HepG2 (cell line): Measurements from ENCODE around the gene DLEC1. TPM values are rescaled to one million over a fixed set of nuclear protein-coding genes. Genes with fewer than 3 reads are reported as not detected.

Source experiments
- ASH2L ChIP-seq: fragments of 300-600, 200-600 bp; sonication (generic); IDR thresholded peaks from 2 replicates; pipeline ENCODE4 v1.7.0; 2017; ENCODE audit warnings: low read depth, mild to moderate bottlenecking, moderate library complexity, mixed read lengths, low read length; ENCODE audit not compliant: insufficient read length
- ELF3 ChIP-seq: IDR thresholded peaks from 2 replicates; pipeline ENCODE4 v1.6.1; 2016; ENCODE audit warnings: missing genetic modification reagents, missing compliant biosample characterization
- HNF1B ChIP-seq: sonication (generic); formaldehyde crosslinking; IDR thresholded peaks from 2 replicates; pipeline ENCODE4 v1.5.1; 2020; ENCODE audit warnings: mild to moderate bottlenecking, moderate library complexity, missing genetic modification reagents
- HNRNPL ChIP-seq: fragments of 200-400 bp; formaldehyde crosslinking; IDR thresholded peaks from 2 replicates; pipeline ENCODE4 v1.6.1; 2017; ENCODE audit warnings: mild to moderate bottlenecking, low read depth, low read length
- KLF16 ChIP-seq, 2 experiments: sonication (generic) in 1 of 2; formaldehyde crosslinking in 1 of 2; IDR thresholded peaks; 2 replicates each; pipeline versions ENCODE4 v1.6.1 to v1.8.0; 2016 to 2023; ENCODE audit warnings: missing genetic modification reagents in 2 of 2, missing compliant biosample characterization in 1 of 2
- LCORL ChIP-seq, 2 experiments: fragments of 450-650 bp in 1 of 2; sonication (generic) in 1 of 2; formaldehyde crosslinking in 1 of 2; IDR thresholded peaks; 2 replicates each; pipeline versions ENCODE4 v1.5.0 to v1.6.1; 2017 to 2020; ENCODE audit warnings: antibody characterized with exemption in 1 of 2, missing genetic modification reagents in 1 of 2
- MAX ChIP-seq: IDR thresholded peaks from 2 replicates; pipeline ENCODE4 v1.6.1; 2012; ENCODE audit warnings: inconsistent platforms
- MEIS1 ChIP-seq: sonication (generic); formaldehyde crosslinking; IDR thresholded peaks from 2 replicates; pipeline ENCODE4 v1.9.0; 2021; ENCODE audit warnings: mild to moderate bottlenecking, missing genetic modification reagents, moderate library complexity, borderline replicate concordance
- MLX ChIP-seq: IDR thresholded peaks from 2 replicates; pipeline ENCODE4 v1.6.1; 2016
- RAD21 ChIP-seq: fragments of 450-650 bp; formaldehyde crosslinking; IDR thresholded peaks from 2 replicates; pipeline ENCODE4 v1.5.0; 2020; ENCODE audit warnings: mild to moderate bottlenecking
- RCOR2 ChIP-seq: IDR thresholded peaks from 2 replicates; pipeline ENCODE4 v1.6.1; 2016; ENCODE audit warnings: missing biosample characterization, missing genetic modification reagents
- RXRA ChIP-seq: sonication (generic); formaldehyde crosslinking; IDR thresholded peaks from 2 replicates; pipeline ENCODE4 v1.5.1; 2020; ENCODE audit warnings: missing genetic modification reagents
- ZBED4 ChIP-seq: sonication (generic); formaldehyde crosslinking; IDR thresholded peaks from 2 replicates; pipeline ENCODE4 v1.4.0; 2020; ENCODE audit warnings: missing genetic modification reagents, borderline replicate concordance
- ZBTB38 ChIP-seq: sonication (generic); formaldehyde crosslinking; IDR thresholded peaks from 2 replicates; pipeline ENCODE4 v1.5.1; 2020; ENCODE audit warnings: mild to moderate bottlenecking, missing genetic modification reagents
- ZNF276 ChIP-seq: sonication (generic); formaldehyde crosslinking; IDR thresholded peaks from 2 replicates; pipeline ENCODE4 v1.4.0; 2020; ENCODE audit warnings: mild to moderate bottlenecking, low read depth, missing genetic modification reagents
- ZNF331 ChIP-seq: sonication (generic); formaldehyde crosslinking; IDR thresholded peaks from 2 replicates; pipeline ENCODE4 v1.4.0; 2020; ENCODE audit warnings: missing genetic modification reagents
- ZNF350 ChIP-seq: sonication (generic); formaldehyde crosslinking; IDR thresholded peaks from 2 replicates; pipeline ENCODE4 v1.4.0; 2020; ENCODE audit warnings: mild to moderate bottlenecking, low read depth, missing genetic modification reagents, borderline replicate concordance
- ZNF414 ChIP-seq: sonication (generic); formaldehyde crosslinking; IDR thresholded peaks from 2 replicates; pipeline ENCODE4 v1.5.0; 2020; ENCODE audit warnings: missing genetic modification reagents
- ZNF737 ChIP-seq: sonication (generic); formaldehyde crosslinking; IDR thresholded peaks from 2 replicates; pipeline ENCODE4 v1.5.0; 2020; ENCODE audit warnings: missing genetic modification reagents, mild to moderate bottlenecking, borderline replicate concordance
- ZNF816 ChIP-seq: sonication (generic); formaldehyde crosslinking; IDR thresholded peaks from 2 replicates; pipeline ENCODE4 v1.8.0; 2022; ENCODE audit warnings: missing genetic modification reagents, mild to moderate bottlenecking, borderline replicate concordance
- polyA plus RNA-seq, 8 experiments: library from polyadenylated mRNA; depleted of rRNA in 3 of 8; stranded (reverse) in 7 of 8; unstranded in 1 of 8; fragments of >200 nt; fragmentation: Illumina TruSeq in 4 of 8; extraction: Trizol in 4 of 8; gene quantifications; 2 replicates each; pipeline versions ENCODE4 v1.2.1 to v1.2.3, GENCODE V29; 2011 to 2016; ENCODE audit warnings: low read depth in 4 of 8, missing spikeins in 1 of 8, mixed read lengths in 1 of 8; ENCODE audit not compliant: insufficient read depth in 1 of 8
- total RNA-seq, 5 experiments: library from RNA; depleted of rRNA; stranded (reverse); fragments of >200 nt; fragmentation: Illumina TruSeq; extraction: Trizol; gene quantifications; 2 replicates each; pipeline ENCODE4 v1.2.3, GENCODE V29; 2016; ENCODE audit warnings: low read depth in 1 of 5

DLEC1 gene
- total and polyA plus RNA-seq, 2 of the 13 experiments (the other 11 are each of a cell fraction or from before 2014, with no cell fraction given), result 0.09 TPM; not detected in 1

GRCh38 chr3:38130631-38131065 is 91.6 kb downstream of the DLEC1 start (continued):
- TF ChIP-seq ZNF414 (CRISPR knock-in tag) (peak; percentile 80; the same call in 1 of the 2 replicates), MLX (CRISPR knock-in tag) (peak; percentile 65), MAX (no peak), ELF3 (CRISPR knock-in tag) (peak; percentile 49), RCOR2 (CRISPR knock-in tag) (peak; percentile 40; the same call in 1 of the 2 replicates), HNF1B (CRISPR knock-in tag) (peak; percentile 81; the same call in 1 of the 2 replicates), ASH2L (peak; percentile 57), ZNF331 (CRISPR knock-in tag) (peak; percentile 58; the same call in 1 of the 2 replicates), RXRA (peak; percentile 84; the same call in 1 of the 2 replicates), HNRNPL (0 out of 2 replicates have a peak, but pooled peaks have one; percentile 62), LCORL (IDR thresholded peaks at IDR 0.05) (no peak), LCORL (CRISPR knock-in tag; IDR thresholded peaks at IDR 0.05) (peak; percentile 94), MEIS1 (CRISPR knock-in tag) (peak; percentile 97), ZNF737 (no peak), ZBED4 (CRISPR knock-in tag) (0 out of 2 replicates have a peak, but pooled peaks have one; percentile 27), KLF16 (CRISPR knock-in tag; IDR thresholded peaks at IDR 0.05) (0 out of 4 replicates have a peak, but pooled peaks of 1 of the 2 experiments have one; percentile 54), ZNF350 (CRISPR knock-in tag) (peak; percentile 23; the same call in 1 of the 2 replicates), RAD21 (CRISPR knock-in tag) (0 out of 2 replicates have a peak, but pooled peaks have one; percentile 13), ZBTB38 (peak; percentile 93), ZNF276 (CRISPR knock-in tag) (0 out of 2 replicates have a peak, but pooled peaks have one; percentile 38), ZNF816 (CRISPR knock-in tag) (0 out of 2 replicates have a peak, but pooled peaks have one; percentile 7)
